ENCODE data around the gene PRRC2B. TPM values are rescaled to one million over a fixed set of nuclear protein-coding genes. Genes with fewer than 3 reads are reported as not detected.

PRRC2B gene
- total and polyA plus RNA-seq, 2 of the 8 experiments (the other 6 are each of a cell fraction or from before 2014, with no cell fraction given): 37.3 to 249 TPM

GRCh38 chr9:131530920-131531832 lies 137.3 kb downstream of the PRRC2B start, which contains the start of gene UCK1:
UCK1 (minus strand) TSS chr9:131531263; CDS start chr9:131531174, 89 bp downstream.
- DNase-seq (ENCODE audit: low read depth in 1 of 2, low spot score in 2 of 2): peak; percentile 49 to 86
- Histone ChIP-seq H2BK12ac (ENCODE audit: low read depth, low read length) (no peak within 1 kb of the TSS), H3K79me1 (ENCODE audit: low read depth, low read length) (0 out of 2 replicates have a peak, but pooled peaks cover 4% of the 10 kb centered on the region), H2BK20ac (ENCODE audit: low read length) (0 out of 2 replicates have a peak within 1 kb of the TSS, but pooled peaks have one; percentile 6), H3K27ac (ENCODE audit: low read depth, low read length) (no peak within 1 kb of the TSS; the same call in 1 of the 2 replicates), H3K56ac (replicated peaks; ENCODE audit: insufficient read length, low read depth, low read length) (peak within 1 kb of the TSS; percentile 39), H2BK15ac (ENCODE audit: low read length) (no peak within 1 kb of the TSS), H3K9me3 (ENCODE audit: insufficient read depth in 2 of 2, low read depth in 1 of 2, low read length in 1 of 2) (no peaks in the 10 kb centered on the region), H4K8ac (ENCODE audit: extremely low read depth, insufficient read depth, low read length) (peak within 1 kb of the TSS; percentile 35; the same call in 1 of the 2 replicates), H3K23ac (ENCODE audit: insufficient read length) (no peak within 1 kb of the TSS), H3K79me2 (ENCODE audit: control insufficient read depth in 1 of 2, insufficient read depth in 2 of 2, low read length in 2 of 2) (peaks cover 0 to 6% of the 10 kb centered on the region in 2 experiments; a peak in 1 of 4 replicates), H2AFZ (ENCODE audit: low read length) (no peak within 1 kb of the TSS), H3K23me2 (ENCODE audit: low read depth, low read length) (peaks cover 5% of the 10 kb centered on the region; the same call in 1 of the 2 replicates), H4K20me1 (replicated peaks in 1 of 2; ENCODE audit: control insufficient read depth in 1 of 2, insufficient read depth in 2 of 2, low read length in 2 of 2) (peaks cover 0 to 4% of the 10 kb centered on the region in 2 experiments), H2AK5ac (ENCODE audit: low read depth, low read length) (no peak within 1 kb of the TSS), H3K4me3 (ENCODE audit: extremely low read depth in 1 of 4, insufficient read depth in 2 of 4, low read depth in 3 of 4, low read length in 4 of 4) (peak within 1 kb of the TSS; percentile 65 to 92 (median 72)), H2BK120ac (replicated peaks; ENCODE audit: low read depth, low read length) (no peak within 1 kb of the TSS), H3K4me1 (replicated peaks in 1 of 4; ENCODE audit: control insufficient read depth in 3 of 4, insufficient read depth in 4 of 4, low read length in 3 of 4) (peaks cover 0 to 8% (median 4%) of the 10 kb centered on the region in 4 experiments; a peak in 6 of 7 replicates), H3K18ac (ENCODE audit: extremely low read depth, low read length) (no peak within 1 kb of the TSS; the same call in 1 of the 2 replicates), H4K91ac (replicated peaks; ENCODE audit: insufficient read length, low read length) (no peak within 1 kb of the TSS), H3K36me3 (ENCODE audit: control insufficient read depth in 2 of 4, insufficient read depth in 4 of 4, low read length in 3 of 4) (peaks cover 12 to 19% (median 18%) of the 10 kb centered on the region in 4 experiments; a peak in 7 of 8 replicates), H3K14ac (ENCODE audit: insufficient read length) (no peak within 1 kb of the TSS), H3K27me3 (replicated peaks in 1 of 4; ENCODE audit: control insufficient read depth in 3 of 4, extremely low read depth in 1 of 4, insufficient read depth in 3 of 4, low read length in 3 of 4) (no peaks in the 10 kb centered on the region), H2BK5ac (ENCODE audit: low read depth, low read length) (no peak within 1 kb of the TSS), H3K4ac (replicated peaks; ENCODE audit: insufficient read length, low read depth, low read length) (peak within 1 kb of the TSS; percentile 6), H3K9ac (replicated peaks in 1 of 4; ENCODE audit: extremely low read depth in 1 of 4, low read depth in 3 of 4, low read length in 3 of 4) (peak within 1 kb of the TSS; percentile 58 to 94 (median 68); a peak in 6 of 7 replicates), H3K4me2 (ENCODE audit: insufficient read depth in 1 of 2, low read depth in 2 of 2, low read length in 2 of 2) (peak within 1 kb of the TSS; percentile 74 to 98), H4K5ac (ENCODE audit: insufficient read length, low read depth, low read length) (no peak within 1 kb of the TSS)
- ChIA-PET CTCF (ENCODE audit: partially characterized antibody) (no interaction called here), POLR2A (ENCODE audit: partially characterized antibody) (interaction anchor here (0.6 to 1.6 kb wide), 5 partner anchors 11 to 128 kb away, joined by 3 to 7 read pairs (median 4); partner anchors contain the start of gene PRRT1B)
- 18% methylated on average over 49 of the region's 103 CpGs; no CpG with 5 or more reads in 1 of the 2 experiments for WGBS, 2 experiments (ENCODE audit: extremely low coverage in 1 of 2, insufficient coverage in 1 of 2, insufficient read length in 1 of 2, insufficient replicate concordance in 2 of 2, low coverage in 1 of 2, low lambda C conversion rate in 2 of 2, missing lambda C conversion rate in 1 of 2)
- FAIRE-seq: no peak
- TF ChIP-seq RAD21 (IDR thresholded peaks at IDR 0.05 in 1 of 2, conservative IDR thresholded peaks at IDR 0.05 in 1 of 2; ENCODE audit: low read depth in 2 of 2, low read length in 2 of 2) (no peak), ZNF274 (IDR thresholded peaks at IDR 0.05; ENCODE audit: borderline replicate concordance, extremely low read depth, low read length) (no peak), EP300 (IDR thresholded peaks at IDR 0.05; ENCODE audit: borderline replicate concordance in 1 of 2, low read depth in 2 of 2, low read length in 2 of 2) (no peak), ASH2L (IDR thresholded peaks at IDR 0.05; ENCODE audit: low read length) (peak; percentile 34), NANOG (IDR thresholded peaks at IDR 0.05; ENCODE audit: insufficient read depth, low read depth, low read length, poor library complexity, severe bottlenecking) (peak; percentile 98), SIN3A (conservative IDR thresholded peaks at IDR 0.05 in 1 of 2, IDR thresholded peaks at IDR 0.05 in 1 of 2; ENCODE audit: low read depth in 1 of 2, low read length in 2 of 2) (no peak), CHD1 (IDR thresholded peaks at IDR 0.05; ENCODE audit: low read depth, low read length) (no peak), TBP (IDR thresholded peaks at IDR 0.05; ENCODE audit: low read depth, low read length) (peak; percentile 38; the same call in 1 of the 2 replicates)

Measured in H1 (cell line).